ENCODE data around the gene KIAA1755.

DNA sequence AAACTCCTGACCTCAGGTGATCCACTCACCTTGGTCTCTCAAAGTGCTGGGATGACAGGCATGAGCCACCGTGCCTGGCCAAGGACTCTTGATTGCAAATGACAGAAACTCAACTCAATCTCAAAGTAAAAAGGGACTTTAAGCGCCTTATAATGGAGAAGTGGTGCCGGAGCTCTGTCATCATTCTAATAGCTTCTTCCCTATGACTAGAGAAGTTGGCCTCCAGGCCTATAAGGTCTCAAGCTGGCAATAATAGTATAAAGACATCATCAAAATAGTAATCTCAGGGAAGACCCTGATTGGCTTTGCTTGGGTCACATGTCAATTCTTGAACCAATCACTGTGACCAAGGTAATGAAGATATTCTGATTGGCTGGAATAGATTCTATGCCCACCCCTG lies 8.5 kb upstream of the KIAA1755 start:
- TF ChIP-seq, protein P1, sequence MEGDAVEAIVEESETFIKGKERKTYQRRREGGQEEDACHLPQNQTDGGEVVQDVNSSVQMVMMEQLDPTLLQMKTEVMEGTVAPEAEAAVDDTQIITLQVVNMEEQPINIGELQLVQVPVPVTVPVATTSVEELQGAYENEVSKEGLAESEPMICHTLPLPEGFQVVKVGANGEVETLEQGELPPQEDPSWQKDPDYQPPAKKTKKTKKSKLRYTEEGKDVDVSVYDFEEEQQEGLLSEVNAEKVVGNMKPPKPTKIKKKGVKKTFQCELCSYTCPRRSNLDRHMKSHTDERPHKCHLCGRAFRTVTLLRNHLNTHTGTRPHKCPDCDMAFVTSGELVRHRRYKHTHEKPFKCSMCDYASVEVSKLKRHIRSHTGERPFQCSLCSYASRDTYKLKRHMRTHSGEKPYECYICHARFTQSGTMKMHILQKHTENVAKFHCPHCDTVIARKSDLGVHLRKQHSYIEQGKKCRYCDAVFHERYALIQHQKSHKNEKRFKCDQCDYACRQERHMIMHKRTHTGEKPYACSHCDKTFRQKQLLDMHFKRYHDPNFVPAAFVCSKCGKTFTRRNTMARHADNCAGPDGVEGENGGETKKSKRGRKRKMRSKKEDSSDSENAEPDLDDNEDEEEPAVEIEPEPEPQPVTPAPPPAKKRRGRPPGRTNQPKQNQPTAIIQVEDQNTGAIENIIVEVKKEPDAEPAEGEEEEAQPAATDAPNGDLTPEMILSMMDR (IDR thresholded peaks at IDR 0.05): no peak
- TF ChIP-seq POLR2A (IDR thresholded peaks at IDR 0.05): no peak

All from body of pancreas (tissue), 4 donors.